ENCODE data around the gene TKFC.

GRCh38 chr11:61287338-61287977, 45.6 kb upstream of the TKFC start:
- TF ChIP-seq POLR2A (IDR thresholded peaks at IDR 0.05; ENCODE audit: low read length) (peak; percentile 82), GATA1 (IDR thresholded peaks at IDR 0.05; ENCODE audit: low read depth, low read length) (peak; percentile 90)

Data from erythroblast (primary cell).